CD4-positive, alpha-beta memory T cell (primary cell): Measurements from ENCODE around the gene ANKRD13D. TPM values are rescaled to one million over a fixed set of nuclear protein-coding genes. Genes with fewer than 3 reads are reported as not detected.

Experiments used
- CTCF ChIA-PET: fragments of 350-600 bp; sonication (Branson Sonifier 250); formaldehyde crosslinking; loops from one replicate; lab custom pipeline; 2021; ENCODE audit warnings: inconsistent platforms; ENCODE audit not compliant: partially characterized antibody; lab: Charles Lee
- POLR2A ChIA-PET: fragments of 350-600 bp; sonication (Branson Sonifier 250); formaldehyde crosslinking; loops from one replicate; lab custom pipeline; 2021; ENCODE audit not compliant: partially characterized antibody; lab: Charles Lee
- DNase-seq, 5 donors: peaks; one replicate each; pipeline versions ENCODE4 v3.0.0 to v3.0.0-alpha.2; 2020 to 2022; ENCODE audit warnings: mixed read lengths in 1 of 5
- H3K27ac ChIP-seq: one replicate; pipeline ENCODE4 v1.7.0; 2013; ENCODE audit warnings: low read depth, low read length
- H3K27me3 ChIP-seq: 2 replicates; pipeline ENCODE4 v1.7.0; 2013; ENCODE audit warnings: mild to moderate bottlenecking, low read length, moderate library complexity; ENCODE audit not compliant: insufficient read depth
- H3K36me3 ChIP-seq: 2 replicates; pipeline ENCODE4 v1.7.0; 2013; ENCODE audit warnings: mild to moderate bottlenecking, low read length, moderate library complexity; ENCODE audit not compliant: insufficient read depth
- H3K4me1 ChIP-seq: 2 replicates; pipeline ENCODE4 v1.7.0; 2013; ENCODE audit warnings: mild to moderate bottlenecking, low read length, moderate library complexity; ENCODE audit not compliant: insufficient read depth
- H3K4me3 ChIP-seq, 2 donors: one replicate each; pipeline ENCODE4 v1.7.0; 2013; ENCODE audit warnings: low read length in 2 of 2, mild to moderate bottlenecking in 1 of 2
- H3K9me3 ChIP-seq, 2 donors: one replicate each; pipeline ENCODE4 v1.7.0; 2013; ENCODE audit warnings: low read length in 2 of 2, control low read depth in 1 of 2; ENCODE audit not compliant: control insufficient read depth in 1 of 2
- H3K27ac Mint-ChIP-seq, 7 donors: one replicate each; pipeline ENCODE4 v1.8.0; 2020 to 2021; ENCODE audit warnings: mixed read lengths in 7 of 7, mild to moderate bottlenecking in 6 of 7, inconsistent platforms in 3 of 7, moderate library complexity in 3 of 7
- H3K27me3 Mint-ChIP-seq, 2 donors: one replicate each; pipeline ENCODE4 v1.8.0; 2020 to 2021; ENCODE audit warnings: mixed read lengths in 2 of 2
- H3K36me3 Mint-ChIP-seq, 2 donors: one replicate each; pipeline ENCODE4 v1.8.0; 2020 to 2021; ENCODE audit warnings: mixed read lengths in 2 of 2, inconsistent platforms in 1 of 2, mild to moderate bottlenecking in 1 of 2
- H3K4me1 Mint-ChIP-seq, 4 donors: one replicate each; pipeline ENCODE4 v1.8.0; 2020 to 2021; ENCODE audit warnings: mixed read lengths in 4 of 4, mild to moderate bottlenecking in 1 of 4
- H3K4me3 Mint-ChIP-seq, 8 donors: one replicate each; pipeline ENCODE4 v1.8.0; 2020 to 2021; ENCODE audit warnings: mixed read lengths in 8 of 8, mild to moderate bottlenecking in 7 of 8, moderate library complexity in 6 of 8, inconsistent platforms in 3 of 8
- H3K9me3 Mint-ChIP-seq, 8 donors: one replicate each; pipeline ENCODE4 v1.8.0; 2020 to 2021; ENCODE audit warnings: mixed read lengths in 8 of 8, mild to moderate bottlenecking in 5 of 8, inconsistent platforms in 3 of 8, moderate library complexity in 1 of 8
- intact Hi-C: fragments of 100-400 bp; cut with micrococcal nuclease; formaldehyde crosslinking; loops from one replicate; pipeline ENCODE4 v1.15.1; 2023
- polyA plus RNA-seq, 2 donors: library from polyadenylated mRNA; unstranded; fragments of 300-500 nt; fragmentation: Illumina TruSeq; gene quantifications; one replicate each; pipeline ENCODE4 v1.2.3, GENCODE V29; 2021
- total RNA-seq, 2 experiments: library from RNA; stranded (reverse); gene quantifications; one replicate each; pipeline ENCODE4 v1.2.3, GENCODE V29; 2021

The ANKRD13D gene
- total and polyA plus RNA-seq, 4 experiments from 2014 or later, result 12.0 to 247 (median 138) TPM

DNA sequence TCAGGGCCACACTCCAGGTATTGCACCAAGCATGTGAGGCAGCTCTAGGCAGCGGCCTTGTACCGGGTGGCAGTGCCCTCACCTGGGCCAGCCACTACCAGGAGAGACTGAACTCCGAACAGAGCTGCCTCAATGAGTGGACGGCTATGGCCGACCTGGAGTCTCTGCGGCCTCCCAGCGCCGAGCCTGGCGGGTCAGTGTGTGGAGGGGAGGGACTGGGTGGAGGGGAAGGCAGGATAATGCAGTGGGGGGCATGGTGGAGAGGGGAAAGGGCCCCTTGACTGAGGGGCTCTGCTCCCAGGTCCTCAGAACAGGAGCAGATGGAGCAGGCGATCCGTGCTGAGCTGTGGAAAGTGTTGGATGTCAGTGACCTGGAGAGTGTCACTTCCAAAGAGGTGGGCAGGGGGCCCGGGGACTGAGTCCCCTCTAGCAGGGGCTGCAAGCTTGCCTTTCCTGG, 18.5 kb downstream of the ANKRD13D start:
- POLR2A ChIA-PET, result interaction anchor here (1.1 to 14.6 kb wide), 4 partner anchors 10 to 24 kb away, joined by 3 to 196 read pairs (median 4); partner anchors contain the start of gene ANKRD13D
- H3K4me1 ChIP-seq, result peaks cover 34% of the 10 kb centered on the region
- Mint-ChIP-seq H3K36me3 (peaks cover 0 to 2% of the 10 kb centered on the region in 2 donors), H3K4me1 (peaks cover 11 to 39% (median 26%) of the 10 kb centered on the region in 4 donors), H3K4me3 (no peak overlapping the region), H3K27me3 (no peaks in the 10 kb centered on the region), H3K27ac (peak overlapping the region in 2 of 7 donors; percentile 4 to 42), H3K9me3 (no peaks in the 10 kb centered on the region)
- H3K27me3 ChIP-seq, result no peaks in the 10 kb centered on the region
- DNase-seq, result no peak
- H3K27ac ChIP-seq, result no peak overlapping the region
- intact Hi-C loops, result no loop called here
- no peaks in the 10 kb centered on the region for H3K36me3 ChIP-seq
- CTCF ChIA-PET, result interaction anchor here (1.0 to 1.1 kb wide), 2 partner anchors 30 to 49 kb away, joined by 3 to 4 read pairs; no protein-coding TSS in a partner anchor
- H3K4me3 ChIP-seq, result no peak overlapping the region
- no peaks in the 10 kb centered on the region for H3K9me3 ChIP-seq

DNA sequence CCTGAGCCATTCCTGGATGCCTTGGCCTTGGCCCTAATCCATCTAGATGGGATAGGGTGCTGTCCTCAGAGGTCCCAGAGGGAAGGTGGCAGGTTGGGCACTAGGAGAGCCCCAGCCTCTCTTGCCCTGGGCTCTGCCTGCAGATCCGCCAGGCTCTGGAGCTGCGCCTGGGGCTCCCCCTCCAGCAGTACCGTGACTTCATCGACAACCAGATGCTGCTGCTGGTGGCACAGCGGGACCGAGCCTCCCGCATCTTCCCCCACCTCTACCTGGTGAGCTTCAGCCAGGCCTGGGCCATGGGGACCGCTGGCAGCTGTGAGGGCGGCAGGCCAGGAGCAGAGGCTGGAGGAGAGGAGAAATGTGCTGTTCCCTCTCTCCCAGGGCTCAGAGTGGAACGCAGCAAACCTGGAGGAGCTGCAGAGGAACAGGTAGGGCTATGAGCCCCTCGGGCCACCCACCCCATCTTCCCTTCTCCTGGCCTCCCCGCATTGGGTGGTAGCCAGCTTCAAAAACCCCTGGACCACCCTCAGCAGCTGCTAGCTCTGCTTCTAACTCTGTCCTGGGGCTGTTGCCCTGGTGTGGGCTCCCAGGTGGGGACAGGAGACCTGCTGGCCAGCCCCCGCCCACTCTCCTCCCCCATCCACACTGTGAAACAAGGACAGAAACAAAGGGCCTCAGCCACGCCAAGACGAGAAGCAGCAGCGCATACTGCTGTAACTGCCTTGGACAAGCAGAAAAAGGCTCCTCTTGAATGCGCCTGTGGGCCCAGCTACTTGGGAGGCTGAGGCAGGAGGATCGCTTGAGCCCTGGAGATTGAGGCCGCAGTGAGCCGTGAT, 19.1 kb downstream of the ANKRD13D start:
- H3K36me3 ChIP-seq, result no peaks in the 10 kb centered on the region
- POLR2A ChIA-PET, result interaction anchor here (0.8 to 14.6 kb wide), 4 partner anchors 12 to 31 kb away, joined by 3 to 196 read pairs (median 4); partner anchors contain the start of gene ANKRD13D

DNA sequence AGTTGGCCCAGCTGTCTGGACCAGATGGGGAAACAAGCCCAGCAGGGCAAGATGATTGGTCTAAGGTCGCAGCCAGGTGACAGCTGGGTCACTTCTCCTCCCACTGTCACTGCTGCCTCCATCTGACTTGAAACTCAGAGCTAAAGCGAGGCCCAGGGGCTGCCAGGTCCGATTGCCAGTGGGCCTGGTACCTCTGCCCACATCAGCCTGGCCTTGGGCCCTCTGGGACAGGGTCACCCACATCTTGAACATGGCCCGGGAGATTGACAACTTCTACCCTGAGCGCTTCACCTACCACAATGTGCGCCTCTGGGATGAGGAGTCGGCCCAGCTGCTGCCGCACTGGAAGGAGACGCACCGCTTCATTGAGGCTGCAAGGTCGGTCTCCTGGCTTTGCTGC, 20.1 kb downstream of the ANKRD13D start:
- peak overlapping the region in 4 of 7 donors; percentile 27 to 87 (median 57) for H3K27ac Mint-ChIP-seq
- peaks cover 21 to 48% (median 41%) of the 10 kb centered on the region in 4 donors for H3K4me1 Mint-ChIP-seq
- peaks cover 41% of the 10 kb centered on the region for H3K4me1 ChIP-seq
- no peaks in the 10 kb centered on the region for H3K9me3 Mint-ChIP-seq
- intact Hi-C loops, result no loop called here
- no peak overlapping the region for H3K4me3 ChIP-seq
- peaks cover 0 to 2% of the 10 kb centered on the region in 2 donors for H3K36me3 Mint-ChIP-seq
- H3K27me3 Mint-ChIP-seq, result no peaks in the 10 kb centered on the region
- H3K4me3 Mint-ChIP-seq, result no peak overlapping the region
- no peak for DNase-seq
- no peaks in the 10 kb centered on the region for H3K36me3 ChIP-seq
- no peak overlapping the region for H3K27ac ChIP-seq
- H3K27me3 ChIP-seq, result no peaks in the 10 kb centered on the region
- CTCF ChIA-PET, result interaction anchor here (0.8 to 1.2 kb wide), 4 partner anchors 8 to 47 kb away, joined by 3 to 4 read pairs (median 3); no protein-coding TSS in a partner anchor
- no peaks in the 10 kb centered on the region for H3K9me3 ChIP-seq
- POLR2A ChIA-PET, result interaction anchor here (0.8 to 14.6 kb wide), 3 partner anchors 19 to 42 kb away, joined by 4 to 358 read pairs (median 196); partner anchors contain the start of genes ANKRD13D and GRK2

More for the DNA sequence above, 19.1 kb downstream of the ANKRD13D start:
- intact Hi-C loops, result no loop called here
- Histone ChIP-seq H3K27ac (no peak overlapping the region), H3K4me3 (no peak overlapping the region), H3K9me3 (no peaks in the 10 kb centered on the region), H3K4me1 (peaks cover 36% of the 10 kb centered on the region), H3K27me3 (no peaks in the 10 kb centered on the region)
- Mint-ChIP-seq H3K9me3 (no peaks in the 10 kb centered on the region), H3K4me1 (peaks cover 16 to 41% (median 33%) of the 10 kb centered on the region in 4 donors), H3K4me3 (no peak overlapping the region), H3K36me3 (peaks cover 0 to 2% of the 10 kb centered on the region in 2 donors), H3K27ac (peak overlapping the region in 1 of 7 donors; percentile 17), H3K27me3 (no peaks in the 10 kb centered on the region)
- no peak for DNase-seq
- CTCF ChIA-PET, result interaction anchor here (0.8 to 1.2 kb wide), 5 partner anchors 9 to 49 kb away, joined by 3 to 4 read pairs (median 3); no protein-coding TSS in a partner anchor

DNA sequence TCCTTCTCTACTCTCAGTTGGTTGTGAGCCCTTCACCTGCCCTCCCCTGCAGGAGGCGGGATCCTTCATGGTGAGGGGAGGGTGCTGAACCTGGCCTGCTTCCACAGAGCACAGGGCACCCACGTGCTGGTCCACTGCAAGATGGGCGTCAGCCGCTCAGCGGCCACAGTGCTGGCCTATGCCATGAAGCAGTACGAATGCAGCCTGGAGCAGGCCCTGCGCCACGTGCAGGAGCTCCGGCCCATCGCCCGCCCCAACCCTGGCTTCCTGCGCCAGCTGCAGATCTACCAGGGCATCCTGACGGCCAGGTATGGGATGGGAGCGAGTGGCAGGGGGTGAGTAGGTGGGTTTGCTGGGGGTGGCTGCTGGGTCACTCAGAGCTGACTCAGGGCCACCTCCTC, 20.6 kb downstream of the ANKRD13D start:
- no peak overlapping the region for H3K27ac ChIP-seq
- peaks cover 22 to 47% (median 40%) of the 10 kb centered on the region in 4 donors for H3K4me1 Mint-ChIP-seq
- peaks cover 0 to under 1% of the 10 kb centered on the region in 2 donors for H3K36me3 Mint-ChIP-seq
- ChIA-PET POLR2A (interaction anchor here (13.1 to 14.6 kb wide), 2 partner anchors 19 to 42 kb away, joined by 196 to 358 read pairs; partner anchors contain the start of genes ANKRD13D and GRK2), CTCF (interaction anchor here (0.9 kb wide), 1 partner anchor 46 kb away, joined by 4 read pairs; no protein-coding TSS in a partner anchor)
- H3K4me1 ChIP-seq, result peaks cover 39% of the 10 kb centered on the region
- no peaks in the 10 kb centered on the region for H3K9me3 Mint-ChIP-seq
- H3K9me3 ChIP-seq, result no peaks in the 10 kb centered on the region
- DNase-seq, result no peak
- peak overlapping the region in 5 of 7 donors; percentile 27 to 87 (median 52) for H3K27ac Mint-ChIP-seq
- no peaks in the 10 kb centered on the region for H3K27me3 ChIP-seq
- no peak overlapping the region for H3K4me3 Mint-ChIP-seq
- H3K36me3 ChIP-seq, result no peaks in the 10 kb centered on the region
- H3K27me3 Mint-ChIP-seq, result no peaks in the 10 kb centered on the region
- no peak overlapping the region for H3K4me3 ChIP-seq
- intact Hi-C loops, result no loop called here

DNA sequence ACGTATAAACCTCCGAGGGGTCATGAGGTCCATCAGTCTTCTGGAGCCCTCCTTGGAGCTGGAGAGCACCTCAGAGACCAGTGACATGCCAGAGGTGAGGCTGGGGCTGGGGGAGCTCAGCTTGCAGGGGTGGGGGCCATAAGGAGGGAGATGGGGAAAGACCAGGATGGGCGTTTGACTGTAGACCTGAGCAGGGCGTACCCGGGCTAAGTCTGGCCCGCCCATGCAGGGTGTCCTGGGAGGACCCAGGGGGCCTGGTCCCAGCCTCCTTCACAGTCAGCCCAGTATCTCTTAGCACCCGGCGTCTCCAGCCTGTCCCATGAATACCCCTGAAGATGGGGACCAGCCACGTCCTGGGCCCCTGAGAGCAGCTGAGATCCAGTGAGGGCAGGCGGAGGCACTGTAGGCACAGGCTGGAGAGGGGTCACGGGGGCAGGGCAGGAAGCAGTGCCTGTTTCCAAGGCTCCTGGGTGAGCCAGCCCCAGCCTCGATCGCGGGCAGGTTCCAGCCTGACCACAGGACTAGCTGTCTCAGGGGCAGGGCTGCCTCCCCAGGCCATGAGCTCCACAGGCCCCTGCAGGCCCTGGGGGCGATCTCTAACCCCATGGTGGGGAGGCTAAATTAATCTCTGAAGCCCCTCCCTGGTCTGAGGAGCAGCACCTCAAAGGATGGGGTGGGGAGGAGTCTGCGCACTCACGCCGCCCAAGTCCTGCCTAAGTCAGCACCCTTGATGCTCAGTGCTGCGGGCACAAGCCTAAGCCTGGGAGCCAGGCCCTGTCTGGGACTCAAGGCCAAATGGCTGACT, 21.3 kb downstream of the ANKRD13D start:
- Histone ChIP-seq H3K27ac (no peak overlapping the region), H3K4me3 (no peak overlapping the region), H3K36me3 (no peaks in the 10 kb centered on the region), H3K4me1 (peaks cover 41% of the 10 kb centered on the region), H3K9me3 (no peaks in the 10 kb centered on the region), H3K27me3 (no peaks in the 10 kb centered on the region)
- ChIA-PET CTCF (interaction anchor here (0.9 to 1.4 kb wide), 2 partner anchors 20 to 46 kb away, joined by 4 read pairs; no protein-coding TSS in a partner anchor), POLR2A (interaction anchor here (1.3 to 14.6 kb wide), 5 partner anchors 7 to 43 kb away, joined by 4 to 358 read pairs (median 184); partner anchors contain the start of genes ANKRD13D, GRK2 and SSH3)
- peak overlapping the region in 1 of 8 donors; percentile 49 for H3K4me3 Mint-ChIP-seq
- no peaks in the 10 kb centered on the region for H3K36me3 Mint-ChIP-seq
- intact Hi-C loops, result no loop called here
- H3K9me3 Mint-ChIP-seq, result no peaks in the 10 kb centered on the region
- no peaks in the 10 kb centered on the region for H3K27me3 Mint-ChIP-seq
- no peak for DNase-seq
- peaks cover 22 to 50% (median 39%) of the 10 kb centered on the region in 4 donors for H3K4me1 Mint-ChIP-seq
- H3K27ac Mint-ChIP-seq, result peak overlapping the region in 6 of 7 donors; percentile 42 to 73 (median 53)

DNA sequence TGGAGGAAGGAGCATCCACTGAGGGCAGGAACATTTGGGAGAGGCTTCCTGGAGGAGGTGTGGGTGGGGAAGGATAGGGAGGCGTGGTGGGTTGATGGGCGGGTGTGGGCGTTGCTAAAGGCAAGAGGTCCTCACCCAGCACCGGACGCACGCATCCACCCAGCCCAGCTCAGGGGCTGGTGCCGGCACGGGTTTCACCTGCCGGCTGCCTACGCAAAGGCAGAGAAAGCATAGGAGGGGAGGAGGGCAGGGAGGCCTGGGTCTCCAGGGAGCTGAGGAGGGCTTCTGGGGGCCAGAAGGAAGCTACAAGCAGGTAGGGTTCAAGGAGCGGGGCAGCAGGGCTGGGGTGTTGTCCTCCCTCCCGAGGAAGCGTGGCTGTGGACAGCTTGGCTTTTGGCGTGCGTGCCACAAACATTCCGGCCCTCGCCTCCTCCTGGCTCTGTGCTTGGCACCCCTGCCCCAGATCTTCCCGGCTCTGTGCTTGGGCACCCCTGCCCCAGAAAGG, 22.0 kb downstream of the ANKRD13D start:
- intact Hi-C loops, result no loop called here
- H3K4me3 ChIP-seq, result no peak overlapping the region
- no peak for DNase-seq
- Mint-ChIP-seq H3K36me3 (no peaks in the 10 kb centered on the region), H3K4me1 (peaks cover 22 to 53% (median 39%) of the 10 kb centered on the region in 4 donors), H3K27me3 (no peaks in the 10 kb centered on the region), H3K9me3 (no peaks in the 10 kb centered on the region), H3K27ac (peak overlapping the region; percentile 42 to 97 (median 82)), H3K4me3 (peak overlapping the region in 1 of 8 donors; percentile 49)
- peak overlapping the region; percentile 55 for H3K27ac ChIP-seq
- ChIA-PET POLR2A (interaction anchor here (1.3 to 13.1 kb wide), 4 partner anchors 8 to 44 kb away, joined by 4 to 358 read pairs (median 94); partner anchors contain the start of genes ANKRD13D, GRK2 and SSH3), CTCF (interaction anchor here (1.4 kb wide), 1 partner anchor 21 kb away, joined by 4 read pairs; no protein-coding TSS in a partner anchor)
- no peaks in the 10 kb centered on the region for H3K27me3 ChIP-seq
- no peaks in the 10 kb centered on the region for H3K9me3 ChIP-seq
- H3K36me3 ChIP-seq, result no peaks in the 10 kb centered on the region
- peaks cover 42% of the 10 kb centered on the region for H3K4me1 ChIP-seq
